Activated CD4-positive, alpha-beta T cell treated with anti-CD3 and anti-CD28 coated beads, Interleukin-2, Interleukin-6, amounts not matched to agents 100 ng/mL and 50 ng/mL, durations not matched to agents 16 hours and 8 hours (primary cell): ENCODE data around the gene WDFY4.
A peak's percentile ranks its signal among the peaks of the same experiment; 100 is the strongest.

Source experiments
- DNase-seq: peaks from one replicate; pipeline ENCODE4 v3.0.0-alpha.2; 2020

The WDFY4 gene

GRCh38 chr10:48948470-48949037 is 263.9 kb downstream of the WDFY4 start:
- DNase-seq, result no peak

DNA sequence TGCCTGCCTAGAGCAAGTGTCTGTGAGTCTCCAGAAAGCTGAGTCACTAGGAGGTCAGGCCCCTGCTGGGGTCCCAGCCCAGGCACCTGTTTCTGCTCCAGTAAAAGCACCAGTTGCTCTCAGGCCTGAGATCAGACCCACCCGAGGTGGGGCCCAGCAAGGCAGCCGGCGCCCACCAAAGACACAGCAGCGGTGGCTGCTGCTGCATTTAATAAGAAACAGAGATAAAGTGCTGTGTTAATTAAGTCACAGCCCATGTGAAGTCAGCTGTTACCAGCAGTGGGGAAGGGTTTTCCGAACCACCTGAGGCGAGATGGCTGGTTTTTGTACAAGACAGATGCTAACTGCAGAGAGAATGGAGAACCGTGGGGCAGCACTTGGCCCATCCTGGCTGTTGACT is 267.0 kb downstream of the WDFY4 start:
- DNase-seq, result no peak

DNA sequence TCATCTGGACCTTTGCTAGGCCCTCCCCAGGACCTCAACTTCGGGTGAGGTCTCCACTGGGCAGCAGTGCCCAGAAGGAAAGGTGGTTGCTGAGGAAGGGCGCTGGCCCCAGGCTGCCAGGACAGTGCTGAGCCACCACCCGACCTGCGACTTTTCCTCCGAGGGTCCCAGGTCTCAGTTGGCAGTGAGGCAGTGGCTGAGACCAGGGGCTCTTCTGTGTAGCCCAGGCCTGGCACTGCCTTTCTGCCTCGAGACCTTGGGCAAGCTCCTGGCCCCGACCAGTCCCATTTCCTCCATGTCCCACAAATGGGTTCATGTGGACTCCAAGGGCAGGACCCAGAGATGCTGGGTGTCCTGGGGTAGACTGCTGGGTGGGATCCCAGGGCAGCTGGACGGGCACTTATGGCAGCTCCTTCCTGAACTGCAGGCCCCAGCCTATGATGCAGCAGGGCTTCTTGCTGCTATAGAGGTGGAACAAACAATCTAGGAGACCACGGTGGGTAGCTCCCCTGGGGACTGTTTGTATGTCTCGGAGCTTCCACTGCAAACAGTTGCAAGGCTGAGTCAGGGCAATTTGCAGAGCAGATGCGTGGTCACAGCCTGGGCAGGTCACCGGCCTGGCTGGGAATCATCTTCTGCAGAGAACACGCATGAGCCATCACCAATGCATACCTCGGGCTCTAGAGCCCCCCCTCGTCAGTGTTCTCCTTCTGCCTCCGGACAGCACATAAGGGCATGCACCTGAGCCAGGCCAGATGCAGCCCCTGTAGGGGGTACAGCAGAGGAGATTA is 272.9 kb downstream of the WDFY4 start:
- no peak for DNase-seq

- no peak for DNase-seq
Observed at GRCh38 chr10:48958598-48959190, 274.0 kb downstream of the WDFY4 start.

DNA sequence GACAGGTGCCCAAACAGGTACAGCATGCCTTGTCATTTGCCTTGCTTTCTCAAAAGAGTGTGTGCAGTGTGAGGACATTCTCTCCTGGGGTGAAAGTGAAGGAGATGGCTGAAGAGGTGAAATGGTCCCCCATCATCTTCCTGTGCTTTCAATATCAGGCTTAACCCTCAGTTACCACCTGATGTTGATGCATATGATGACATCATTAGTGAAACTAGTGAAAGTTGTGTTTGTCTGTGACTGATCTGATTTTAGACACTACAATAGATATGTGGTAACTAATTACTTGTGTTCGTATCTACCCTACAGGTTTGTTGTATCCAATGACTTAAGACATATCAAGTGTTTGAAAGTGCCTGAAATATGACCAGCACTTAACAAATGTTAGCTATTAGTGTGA is 279.4 kb downstream of the WDFY4 start:
- no peak for DNase-seq

DNA sequence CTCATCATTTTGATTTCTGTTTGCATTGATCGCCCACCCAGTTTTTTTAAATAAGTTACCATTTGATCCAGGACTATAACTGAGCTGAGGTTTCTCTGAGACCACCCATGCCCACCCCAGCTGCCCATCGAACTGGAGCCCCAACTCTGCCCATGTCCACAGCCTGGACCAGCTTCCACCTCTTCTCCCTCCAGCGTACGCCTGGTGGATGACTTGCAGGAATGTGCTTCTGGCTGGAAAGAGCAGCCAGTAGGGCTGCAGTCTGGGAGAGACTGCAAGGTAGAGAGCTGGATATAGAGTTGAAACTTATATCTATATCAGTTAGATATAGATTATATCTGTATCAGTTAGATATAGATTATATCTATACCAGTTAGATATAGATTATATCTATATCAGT is 280.8 kb downstream of the WDFY4 start:
- DNase-seq, result no peak

GRCh38 chr10:48968036-48968435 is 283.4 kb downstream of the WDFY4 start:
- no peak for DNase-seq

GRCh38 chr10:48970046-48970445 is 285.4 kb downstream of the WDFY4 start:
- no peak for DNase-seq

- no peak for DNase-seq
Observed at GRCh38 chr10:48970654-48971053, 286.0 kb downstream of the WDFY4 start.

DNA sequence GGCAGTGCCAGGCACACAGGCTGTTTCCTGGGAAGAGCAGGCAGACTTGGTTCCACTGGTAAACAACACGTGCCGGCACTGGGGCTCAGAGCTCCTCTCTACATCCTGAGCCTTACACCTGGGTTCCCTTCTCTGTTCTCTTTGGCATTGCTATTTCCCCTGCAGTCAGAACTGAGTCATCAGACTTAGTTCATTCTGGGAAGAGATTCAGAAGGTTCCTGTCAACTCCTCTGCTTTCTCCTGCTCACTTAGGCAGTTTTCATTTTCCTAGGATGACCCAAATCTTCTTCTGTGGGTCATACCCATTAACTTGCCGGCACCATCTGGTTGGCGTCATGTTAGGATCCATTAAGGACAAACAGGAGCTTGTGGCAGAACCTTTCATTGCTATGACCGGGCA is 288.4 kb downstream of the WDFY4 start:
- DNase-seq, result no peak

DNA sequence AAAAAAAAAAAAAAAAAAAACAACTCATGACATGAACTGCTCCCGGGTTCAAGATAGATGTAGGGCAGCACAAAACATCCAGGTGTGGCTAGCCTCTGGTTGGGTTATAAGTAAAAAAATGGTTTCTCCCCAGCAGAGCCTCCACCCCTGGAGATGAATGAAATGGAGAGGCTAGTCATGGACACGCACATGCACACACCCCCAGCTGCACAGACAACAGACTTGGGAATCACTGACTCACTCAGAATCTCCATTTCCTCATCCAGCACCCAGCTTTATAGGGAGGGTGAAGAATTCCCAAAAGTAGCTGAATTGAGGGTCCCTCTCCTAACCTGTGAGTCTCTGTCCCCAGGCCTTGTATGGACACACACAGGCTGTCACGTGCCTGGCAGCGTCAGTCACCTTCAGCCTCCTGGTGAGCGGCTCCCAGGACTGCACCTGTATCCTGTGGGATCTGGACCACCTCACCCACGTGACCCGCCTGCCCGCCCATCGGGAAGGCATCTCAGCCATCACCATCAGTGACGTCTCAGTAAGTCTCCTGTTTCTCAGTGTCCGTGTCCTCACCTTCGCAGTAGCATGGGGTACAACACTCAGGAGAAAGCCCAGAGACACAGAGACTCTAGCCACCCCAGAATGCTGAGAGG is 290.0 kb downstream of the WDFY4 start:
- DNase-seq, result no peak

- DNase-seq, result peak; percentile 32
Observed at GRCh38 chr10:48976196-48976595, 291.5 kb downstream of the WDFY4 start.

DNA sequence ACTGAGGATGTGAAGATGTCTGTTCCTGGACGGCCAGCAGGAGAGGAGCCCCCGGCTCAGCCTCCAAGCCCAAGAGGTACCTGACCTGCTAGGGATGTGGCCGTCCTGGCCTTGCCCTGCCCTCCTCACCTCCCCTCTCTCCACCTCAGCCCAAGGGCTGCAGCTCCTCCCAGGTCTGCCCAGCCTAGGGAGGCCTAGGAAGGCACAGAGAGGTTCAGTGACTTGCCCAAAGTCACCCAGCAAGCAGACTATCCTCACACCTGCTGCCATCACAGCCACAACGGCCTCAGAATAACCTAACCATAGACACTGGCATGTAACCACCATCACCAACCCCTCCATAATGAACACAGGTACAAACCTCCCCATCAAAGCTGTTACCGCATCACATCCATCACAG is 293.6 kb downstream of the WDFY4 start:
- no peak for DNase-seq

- DNase-seq, result peak; percentile 58
Observed at GRCh38 chr10:48981310-48981907, 296.7 kb downstream of the WDFY4 start.

DNA sequence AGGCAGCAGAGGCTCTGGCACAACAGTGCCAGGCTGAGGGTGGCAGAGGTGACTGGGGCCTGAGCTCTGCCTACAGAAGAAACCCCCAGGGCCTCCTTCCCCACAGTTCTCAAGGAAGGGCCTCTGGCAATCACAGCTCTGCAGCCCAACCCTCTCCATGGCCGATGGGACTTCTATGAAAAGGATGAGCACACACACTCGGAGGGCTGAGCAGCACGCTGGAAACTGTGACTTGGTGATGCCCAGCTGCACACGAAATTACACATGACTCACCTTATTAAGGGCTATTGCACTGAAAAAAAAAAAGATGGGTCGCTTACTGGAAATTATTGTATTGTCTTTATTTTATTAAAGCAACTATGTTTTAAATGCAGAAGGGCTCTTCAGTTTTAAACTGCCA is 297.9 kb downstream of the WDFY4 start:
- DNase-seq, result no peak

DNA sequence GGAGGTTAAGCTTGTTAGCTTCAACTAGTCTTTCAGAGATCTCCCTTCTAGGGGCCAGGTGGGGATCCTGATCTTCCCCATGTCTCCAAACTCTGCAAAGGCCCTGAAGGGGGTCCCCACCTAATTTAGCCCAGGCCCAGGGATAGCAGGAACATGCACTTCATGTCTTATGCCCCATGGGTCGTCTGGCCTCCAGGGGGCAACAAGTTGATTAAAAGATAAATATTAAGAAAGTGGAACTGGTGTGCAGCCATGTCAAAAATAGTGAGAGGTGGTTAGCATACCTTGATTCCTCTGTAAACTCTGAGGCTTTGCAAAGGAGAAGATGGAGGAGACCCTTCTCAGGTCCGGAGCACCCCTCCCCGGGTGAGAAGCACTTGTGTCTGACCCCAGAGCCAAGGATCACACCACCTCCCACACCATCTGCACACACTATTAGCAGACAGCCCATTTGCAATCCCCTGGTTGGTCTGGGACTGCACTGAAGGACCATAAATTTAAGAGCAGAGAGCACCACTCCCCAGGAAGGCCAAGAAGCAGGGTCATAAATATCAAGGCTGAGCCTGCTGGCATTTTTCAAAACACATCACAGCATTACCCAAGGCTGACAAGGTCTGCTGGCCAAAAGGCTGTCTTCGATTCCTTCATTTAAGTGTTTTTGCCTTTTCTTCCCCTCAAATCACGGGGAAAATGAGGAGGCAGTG is 299.1 kb downstream of the WDFY4 start:
- DNase-seq, result no peak

DNA sequence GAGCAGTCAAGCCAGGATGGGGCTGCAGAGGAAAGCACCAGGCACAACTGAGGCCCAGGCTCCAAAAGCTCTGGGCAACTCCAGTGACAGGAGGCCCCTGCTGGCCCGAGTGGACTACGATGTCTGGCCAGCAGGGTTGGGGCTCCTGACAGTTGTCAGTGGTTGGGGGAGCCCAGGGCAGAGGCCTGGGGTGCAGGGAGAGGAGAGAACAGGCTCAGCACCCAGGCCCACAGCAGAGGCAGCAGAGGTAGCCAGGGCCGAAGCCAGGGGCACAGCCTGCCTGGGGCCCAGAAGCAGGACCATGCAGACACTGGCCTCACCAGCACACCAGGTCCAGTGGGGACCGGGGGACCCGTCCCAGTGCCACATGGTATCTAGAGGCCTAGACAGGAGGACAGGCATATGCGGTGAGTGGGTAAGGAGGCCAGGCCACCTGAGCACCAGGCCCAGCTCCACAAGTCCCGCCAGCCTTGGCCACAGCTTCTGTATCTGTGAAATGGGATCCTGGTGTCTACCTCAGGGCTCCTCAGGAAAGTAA is 301.0 kb downstream of the WDFY4 start:
- DNase-seq, result no peak

- no peak for DNase-seq
Observed at GRCh38 chr10:48990226-48990625, 305.6 kb downstream of the WDFY4 start.

DNA sequence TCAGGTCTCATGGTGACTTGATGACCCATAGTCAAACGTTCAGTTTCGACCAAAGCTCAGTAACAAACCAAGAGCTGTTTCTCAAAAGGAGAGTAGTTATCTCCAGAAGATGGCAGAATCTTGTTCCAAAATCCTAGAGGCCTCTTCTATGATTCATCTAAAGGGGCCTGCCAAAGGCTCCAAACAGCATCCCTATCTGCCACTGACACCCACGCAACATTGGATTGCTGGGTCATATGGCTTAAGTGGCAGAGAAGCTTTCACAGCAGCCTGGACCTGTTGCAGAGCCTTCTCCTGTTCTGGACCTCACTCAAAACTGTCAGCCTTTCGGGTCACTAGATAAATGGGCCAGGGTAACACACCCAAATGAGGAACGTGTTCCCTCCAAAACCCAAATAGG is 309.0 kb downstream of the WDFY4 start:
- no peak for DNase-seq

DNA sequence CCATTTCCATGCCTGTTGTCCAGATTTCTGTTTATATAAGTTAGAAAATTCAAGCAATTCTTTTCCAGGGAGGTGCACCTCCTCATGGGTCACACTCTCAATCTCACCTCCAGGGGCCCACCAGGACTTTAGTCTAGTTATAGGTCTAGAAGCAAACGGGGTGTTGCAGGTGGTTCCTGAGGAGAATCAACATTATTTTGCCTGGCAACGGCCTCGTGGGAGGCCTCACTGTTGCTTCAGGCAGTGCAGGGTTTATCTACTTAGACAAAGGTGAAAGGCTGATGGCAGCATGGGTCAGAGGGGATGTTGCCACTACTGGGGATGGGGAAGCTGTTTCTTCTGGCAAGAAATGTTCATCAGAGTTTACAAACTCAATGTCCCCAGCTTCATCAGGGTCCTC is 311.7 kb downstream of the WDFY4 start:
- no peak for DNase-seq

DNA sequence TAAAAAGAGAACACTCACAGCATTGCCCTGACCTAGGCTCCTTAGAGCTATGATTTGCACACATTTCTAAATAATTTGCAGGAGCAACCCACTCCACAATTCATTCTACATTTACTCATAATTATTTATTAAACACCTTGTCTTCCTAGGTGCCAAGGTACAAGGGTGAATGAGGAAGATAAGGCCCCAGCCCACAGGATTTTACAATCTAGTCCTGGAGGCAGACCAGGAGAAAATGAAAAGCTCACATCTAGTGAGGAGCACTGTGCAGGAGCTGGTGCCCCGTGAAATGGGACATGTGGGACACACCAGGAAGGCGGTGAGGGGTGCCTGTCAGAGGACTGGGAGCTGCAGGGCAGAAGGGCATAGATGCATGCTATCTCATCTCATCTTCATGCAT is 314.7 kb downstream of the WDFY4 start:
- no peak for DNase-seq
